Adrenal gland (tissue), 12 donors: ENCODE measurements around the gene TRPM8. TPM values are rescaled to one million over a fixed set of nuclear protein-coding genes. Genes with fewer than 3 reads are reported as not detected.

Experiments used
- DNase-seq, 7 donors: peaks; one replicate each; pipeline ENCODE4 v3.0.0-alpha.2; 2019 to 2020
- H3K27ac ChIP-seq, 5 donors: fragments of 200-600 bp; sonication (generic) in 4 of 5; 1 replicate in 3 of 5; 2 replicates in 2 of 5; pipeline versions ENCODE4 v1.5.1 to v1.8.0; 2016 to 2020; ENCODE audit warnings: mild to moderate bottlenecking in 1 of 5
- H3K27me3 ChIP-seq: fragments of 200-600 bp; 2 replicates; pipeline ENCODE4 v1.8.0; 2021
- H3K36me3 ChIP-seq, 2 donors: fragments of 200-600 bp; replicated peaks in 1 of 2; 1 replicate in 1 of 2; 2 replicates in 1 of 2; pipeline versions ENCODE4 v1.5.1 to v1.8.0; 2018 to 2022
- H3K4me1 ChIP-seq, 2 donors: fragments of 200-600 bp; replicated peaks in 1 of 2; 1 replicate in 1 of 2; 2 replicates in 1 of 2; pipeline versions ENCODE4 v1.5.1 to v1.8.0; 2018 to 2021
- H3K4me3 ChIP-seq, 4 donors: fragments of 200-600 bp; sonication (generic) in 3 of 4; one replicate each; pipeline ENCODE4 v1.5.1; 2016 to 2018
- H3K9me3 ChIP-seq, 3 donors: fragments of 200-600 bp; sonication (generic) in 1 of 3; replicated peaks in 1 of 3; 1 replicate in 2 of 3; 2 replicates in 1 of 3; pipeline versions ENCODE4 v1.5.1 to v1.8.0; 2016 to 2021
- POLR2A ChIP-seq, 2 donors: fragments of 450-650 bp; IDR thresholded peaks; one replicate each; pipeline ENCODE4 v1.6.1; 2017; ENCODE audit warnings: antibody characterized with exemption in 2 of 2, mild to moderate bottlenecking in 2 of 2, moderate library complexity in 1 of 2
- WGBS, 4 donors: extraction: QIAGEN DNeasy Blood & Tissue Kit in 2 of 4; methylation state at CpG; one replicate each; pipeline versions ENCODE4 v1.1.5 to v1.1.7; 2013 to 2017; 5-methylcytosine and 5-hydroxymethylcytosine counted together
- intact Hi-C, 2 donors: fragments of 100-400 bp; cut with DNase I; formaldehyde crosslinking; loops; one replicate each; pipeline versions ENCODE4 v1.14.1 to v1.15.0; 2022 to 2023
- polyA plus RNA-seq, 3 donors: library from polyadenylated mRNA; stranded (reverse); fragments of 200-250 nt in 2 of 3; fragments of 350-450 nt in 1 of 3; fragmentation: Illumina TruSeq in 1 of 3; extraction: RNeasy Lipid Tissue Mini Kit (QIAGEN cat#74804) in 1 of 3; gene quantifications; one replicate each; pipeline ENCODE4 v1.2.3, GENCODE V29; 2013 to 2014
- total RNA-seq, 9 donors: library from RNA; depleted of rRNA in 4 of 9; stranded (reverse); fragments of >200 nt in 4 of 9; fragments of 120-200 nt in 1 of 9; fragmentation: NEBNext Ultra II Directional in 1 of 9; extraction: Animal tissue kit (Norgen Biotek cat#: 25700) in 1 of 9; gene quantifications; one replicate each; pipeline versions ENCODE4 v1.1.0 to v1.2.4, GENCODE V29; 2013 to 2023
- TF ChIP-seq, protein P1 (sequence below), 6 experiments: fragments of 450-650 bp in 4 of 6; fragments of 200-600 bp in 2 of 6; sonication (generic) in 1 of 6; IDR thresholded peaks; 1 replicate in 5 of 6; 2 replicates in 1 of 6; pipeline versions ENCODE4 v1.5.1 to v1.8.0; 2016 to 2021; ENCODE audit warnings: antibody characterized with exemption in 6 of 6, mild to moderate bottlenecking in 2 of 6, moderate library complexity in 1 of 6
- donor health status: healthy with polysubstance abuse.
- donor health status: Bipolar disorder and iron deficiency.
- donor health status: DM: yes; HTN: yes; CAD: no.
- donor health status: DM: no; HTN: no; CAD: no.
- donor health status: DM: no; HTN: no; CAD: no.
- donor health status: DM: yes; HTN: yes; CAD: no.

The TRPM8 gene
- total and polyA plus RNA-seq, 12 donors, result not detected

DNA sequence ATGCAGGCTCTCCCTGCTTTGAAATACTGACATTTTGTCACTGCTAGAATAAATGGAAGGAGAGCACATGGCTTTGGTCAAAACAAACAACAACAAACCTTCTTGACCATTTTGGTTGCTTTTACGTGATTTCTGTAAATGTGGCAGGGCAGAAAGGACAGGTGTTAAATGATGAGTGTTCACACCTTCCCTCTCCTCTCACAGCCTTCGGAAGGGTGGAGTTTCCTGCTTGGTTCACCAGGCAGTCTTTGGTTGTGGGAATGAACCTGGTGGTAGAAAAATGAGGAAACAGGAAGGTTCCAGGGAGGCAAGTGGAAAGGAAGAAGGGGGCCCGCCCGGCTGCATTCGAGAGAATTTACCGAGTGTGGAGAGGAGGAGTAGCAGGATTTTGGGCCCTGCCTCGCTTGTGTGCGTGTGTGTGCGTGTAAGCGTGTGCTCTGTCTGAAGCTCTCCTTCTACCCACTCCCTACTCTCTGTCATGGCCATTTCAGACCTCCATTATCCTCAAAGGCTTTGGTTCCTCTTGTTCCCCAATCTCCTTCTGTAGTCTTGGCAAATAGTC is 109.6 kb downstream of the TRPM8 start:
- no peaks in the 10 kb centered on the region for H3K36me3 ChIP-seq
- H3K27me3 ChIP-seq, result no peaks in the 10 kb centered on the region
- TF ChIP-seq, protein P1, sequence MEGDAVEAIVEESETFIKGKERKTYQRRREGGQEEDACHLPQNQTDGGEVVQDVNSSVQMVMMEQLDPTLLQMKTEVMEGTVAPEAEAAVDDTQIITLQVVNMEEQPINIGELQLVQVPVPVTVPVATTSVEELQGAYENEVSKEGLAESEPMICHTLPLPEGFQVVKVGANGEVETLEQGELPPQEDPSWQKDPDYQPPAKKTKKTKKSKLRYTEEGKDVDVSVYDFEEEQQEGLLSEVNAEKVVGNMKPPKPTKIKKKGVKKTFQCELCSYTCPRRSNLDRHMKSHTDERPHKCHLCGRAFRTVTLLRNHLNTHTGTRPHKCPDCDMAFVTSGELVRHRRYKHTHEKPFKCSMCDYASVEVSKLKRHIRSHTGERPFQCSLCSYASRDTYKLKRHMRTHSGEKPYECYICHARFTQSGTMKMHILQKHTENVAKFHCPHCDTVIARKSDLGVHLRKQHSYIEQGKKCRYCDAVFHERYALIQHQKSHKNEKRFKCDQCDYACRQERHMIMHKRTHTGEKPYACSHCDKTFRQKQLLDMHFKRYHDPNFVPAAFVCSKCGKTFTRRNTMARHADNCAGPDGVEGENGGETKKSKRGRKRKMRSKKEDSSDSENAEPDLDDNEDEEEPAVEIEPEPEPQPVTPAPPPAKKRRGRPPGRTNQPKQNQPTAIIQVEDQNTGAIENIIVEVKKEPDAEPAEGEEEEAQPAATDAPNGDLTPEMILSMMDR (IDR thresholded peaks at IDR 0.05), result no peak
- no peak for TF ChIP-seq POLR2A (IDR thresholded peaks at IDR 0.05)
- no peaks in the 10 kb centered on the region for H3K9me3 ChIP-seq
- WGBS, 4 donors, result 72 to 85% (median 77%) methylated on average over 10 of the region's 10 CpGs
- no peaks in the 10 kb centered on the region for H3K4me1 ChIP-seq
- no peak for DNase-seq
- no peak overlapping the region for H3K27ac ChIP-seq
- no peak overlapping the region for H3K4me3 ChIP-seq
- intact Hi-C loops, result no loop called here

DNA sequence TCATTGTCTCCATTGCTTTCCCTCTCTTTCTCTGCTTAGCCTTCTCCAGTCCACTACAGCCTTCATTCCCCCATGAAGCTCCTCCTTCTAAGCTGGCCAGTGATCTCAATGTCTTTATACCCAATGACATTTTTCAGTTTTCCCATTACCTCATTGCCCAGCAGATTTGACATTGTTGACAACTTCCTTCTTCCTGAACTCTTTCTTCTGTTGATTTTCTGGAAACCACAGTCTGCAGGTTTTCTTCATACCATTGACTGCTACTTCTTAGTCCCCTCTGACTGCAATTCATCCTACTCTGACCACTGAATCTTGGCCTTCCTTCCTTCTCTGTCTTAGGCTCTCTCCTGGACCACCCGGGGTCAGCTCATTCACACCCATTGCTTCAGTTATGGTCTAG is 110.5 kb downstream of the TRPM8 start:
- H3K36me3 ChIP-seq, result no peaks in the 10 kb centered on the region
- 74 to 96% (median 84%) methylated on average over 1 of the region's 1 CpG for WGBS, 4 donors
- intact Hi-C loops, result no loop called here
- no peaks in the 10 kb centered on the region for H3K4me1 ChIP-seq
- no peaks in the 10 kb centered on the region for H3K27me3 ChIP-seq
- no peaks in the 10 kb centered on the region for H3K9me3 ChIP-seq
- no peak for DNase-seq
- no peak overlapping the region for H3K4me3 ChIP-seq
- TF ChIP-seq, protein P1 (IDR thresholded peaks at IDR 0.05), result no peak
- no peak for TF ChIP-seq POLR2A (IDR thresholded peaks at IDR 0.05)
- no peak overlapping the region for H3K27ac ChIP-seq

DNA sequence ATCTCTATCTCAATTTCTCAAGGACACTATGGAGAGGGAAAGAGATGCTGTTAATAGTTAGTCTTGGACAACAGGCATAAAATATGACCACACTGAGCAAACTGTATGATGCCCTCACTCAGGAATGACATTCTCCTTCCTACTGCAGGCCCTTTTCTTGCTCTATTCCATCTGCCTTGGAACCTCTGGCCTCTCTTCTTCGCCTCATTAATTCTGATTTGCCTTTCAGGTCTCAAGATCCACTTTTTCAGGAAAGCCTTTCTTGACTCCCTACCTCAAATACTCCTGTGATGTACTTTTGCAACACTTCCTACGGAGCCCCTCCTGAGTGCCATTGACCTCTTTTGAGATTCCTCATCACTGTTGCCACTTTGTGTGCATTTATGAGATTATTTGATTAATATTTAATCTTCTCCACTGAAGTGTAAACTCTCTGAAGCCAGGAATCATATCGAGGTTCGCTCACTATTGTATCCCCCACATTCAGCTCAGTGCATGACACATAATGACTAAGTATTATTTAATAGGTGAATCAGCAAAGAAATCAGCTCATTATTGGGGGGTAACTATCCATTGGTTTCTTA is 112.1 kb downstream of the TRPM8 start:
- no peaks in the 10 kb centered on the region for H3K27me3 ChIP-seq

DNA sequence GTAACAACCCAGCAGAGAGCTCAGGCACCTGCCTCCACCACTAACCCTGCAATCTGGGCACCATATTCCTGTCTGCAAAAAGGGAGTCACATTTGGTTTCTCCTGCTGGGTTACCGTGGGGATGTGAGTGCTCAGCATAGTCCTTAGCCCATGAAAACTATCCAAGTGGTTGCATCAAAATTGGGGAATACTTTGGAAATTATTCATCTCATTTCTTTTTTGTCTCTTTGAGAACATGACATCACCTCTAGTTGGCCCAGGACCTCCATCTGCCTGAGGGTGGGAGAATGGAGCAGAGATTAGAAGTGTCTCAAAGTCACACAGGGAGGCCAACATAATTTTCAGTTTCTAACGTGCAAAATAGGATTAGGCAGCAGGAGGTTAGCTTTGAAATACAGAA is 114.0 kb downstream of the TRPM8 start:
- Histone ChIP-seq H3K4me1 (no peaks in the 10 kb centered on the region), H3K27me3 (peaks cover 19% of the 10 kb centered on the region), H3K9me3 (peaks cover 0 to 5% (median 0%) of the 10 kb centered on the region in 3 donors), H3K36me3 (no peaks in the 10 kb centered on the region), H3K27ac (no peak overlapping the region), H3K4me3 (no peak overlapping the region)
- TF ChIP-seq, protein P1 (IDR thresholded peaks at IDR 0.05), result no peak
- TF ChIP-seq POLR2A (IDR thresholded peaks at IDR 0.05), result no peak
- WGBS, 4 donors, result 44 to 52% (median 45%) methylated on average over 2 of the region's 2 CpGs
- intact Hi-C loops, result no loop called here
- DNase-seq, result no peak

More for the DNA sequence above, 112.1 kb downstream of the TRPM8 start:
- Histone ChIP-seq H3K4me3 (no peak overlapping the region), H3K4me1 (no peaks in the 10 kb centered on the region), H3K9me3 (peaks cover 0 to 5% (median 0%) of the 10 kb centered on the region in 3 donors), H3K36me3 (no peaks in the 10 kb centered on the region), H3K27ac (no peak overlapping the region)
- intact Hi-C loops, result no loop called here
- WGBS, 4 donors, result 80 to 86% (median 81%) methylated on average over 4 of the region's 4 CpGs
- TF ChIP-seq, protein P1 (IDR thresholded peaks at IDR 0.05), result no peak
- TF ChIP-seq POLR2A (IDR thresholded peaks at IDR 0.05), result no peak
- no peak for DNase-seq
